ENCODE measurements around the gene OLFML1.

- no peak for TF ChIP-seq POLR2A (IDR thresholded peaks at IDR 0.05)
- TF ChIP-seq CTCF (IDR thresholded peaks at IDR 0.05) = no peak
These were observed 52.0 kb downstream of the OLFML1 start for GRCh38 chr11:7537265-7537664.

Measured in right lobe of liver (tissue), 4 donors.